HG03342 (cell line): Measurements from ENCODE around the gene INPP5E.

Experiments
- ATAC-seq: cut with Tn5 transposase; IDR thresholded peaks from one replicate; pipeline ENCODE4 v1.9.1; 2021; ENCODE audit warnings: mild to moderate bottlenecking, moderate library complexity; ENCODE audit not compliant: unreplicated experiment

INPP5E gene

GRCh38 chr9:136473354-136473721 is 33.7 kb upstream of the INPP5E start:
- ATAC-seq = no peak

- ATAC-seq = no peak
Observed at GRCh38 chr9:136472640-136473353, 33.2 kb upstream of the INPP5E start.

GRCh38 chr9:136471802-136472487 is 32.3 kb upstream of the INPP5E start:
- ATAC-seq = no peak

- ATAC-seq = no peak
Observed at GRCh38 chr9:136470792-136471469, 31.3 kb upstream of the INPP5E start.

GRCh38 chr9:136470356-136470755 is 30.7 kb upstream of the INPP5E start:
- ATAC-seq = no peak

- ATAC-seq = no peak
Observed at GRCh38 chr9:136467766-136468165, 28.1 kb upstream of the INPP5E start.

- no peak for ATAC-seq
Observed at GRCh38 chr9:136466155-136466541, 26.5 kb upstream of the INPP5E start.

GRCh38 chr9:136465500-136466154 is 26.0 kb upstream of the INPP5E start:
- no peak for ATAC-seq

- no peak for ATAC-seq
Observed at GRCh38 chr9:136464241-136464640, 24.6 kb upstream of the INPP5E start.

GRCh38 chr9:136463578-136463977 is 23.9 kb upstream of the INPP5E start:
- ATAC-seq = no peak

GRCh38 chr9:136462664-136463063 is 23.0 kb upstream of the INPP5E start:
- no peak for ATAC-seq

GRCh38 chr9:136460772-136461325 is 21.2 kb upstream of the INPP5E start:
- ATAC-seq = no peak

GRCh38 chr9:136459425-136459824 is 19.8 kb upstream of the INPP5E start:
- ATAC-seq = no peak

- ATAC-seq = no peak
Observed at GRCh38 chr9:136457326-136457725, 17.7 kb upstream of the INPP5E start.

- no peak for ATAC-seq
Observed at GRCh38 chr9:136456258-136456657, 16.6 kb upstream of the INPP5E start.

GRCh38 chr9:136455043-136456002 is 15.7 kb upstream of the INPP5E start:
- ATAC-seq = no peak

- no peak for ATAC-seq
Observed at GRCh38 chr9:136454026-136454796, 14.6 kb upstream of the INPP5E start.

- no peak for ATAC-seq
Observed at GRCh38 chr9:136453326-136453725, 13.7 kb upstream of the INPP5E start.

- ATAC-seq = no peak
Observed at GRCh38 chr9:136451221-136451877, 11.7 kb upstream of the INPP5E start.
